H1 (cell line): ENCODE results near the gene PLEKHA5. TPM values are rescaled to one million over a fixed set of nuclear protein-coding genes. Genes with fewer than 3 reads are reported as not detected.

Experiments
- CTCF ChIA-PET: fragments of 300-600 bp; sonication (Branson Sonifier 250); formaldehyde crosslinking; loops from one replicate; lab custom pipeline; 2021; ENCODE audit not compliant: partially characterized antibody; lab: Charles Lee
- POLR2A ChIA-PET: fragments of 300-600 bp; sonication (Branson Sonifier 250); formaldehyde crosslinking; loops from one replicate; lab custom pipeline; 2021; ENCODE audit warnings: inconsistent platforms; ENCODE audit not compliant: partially characterized antibody; lab: Charles Lee
- DNase-seq, 2 experiments: peaks; one replicate each; pipeline versions ENCODE4 v3.0.0 to v3.0.0-alpha.2; 2010 to 2022; ENCODE audit warnings: low spot score in 2 of 2, low read depth in 1 of 2, mixed read lengths in 1 of 2
- FAIRE-seq: peaks from 2 replicates; lab custom pipeline; 2011; peaks lifted over from hg19 to GRCh38; lab: Jason Lieb, UNC
- H2AFZ ChIP-seq: 2 replicates; pipeline ENCODE4 v1.8.1; 2012; ENCODE audit warnings: low read length, inconsistent platforms
- H2AK5ac ChIP-seq: 2 replicates; pipeline ENCODE4 v1.6.1; 2013; ENCODE audit warnings: low read depth, low read length
- H2BK120ac ChIP-seq: replicated peaks from 2 replicates; pipeline ENCODE3; 2013; ENCODE audit warnings: low read depth, low read length, inconsistent platforms
- H2BK12ac ChIP-seq: 2 replicates; pipeline ENCODE4 v1.6.1; 2013; ENCODE audit warnings: low read depth, low read length
- H2BK15ac ChIP-seq: 2 replicates; pipeline ENCODE4 v1.6.1; 2013; ENCODE audit warnings: low read length
- H2BK20ac ChIP-seq: 2 replicates; pipeline ENCODE4 v1.6.1; 2013; ENCODE audit warnings: low read length
- H2BK5ac ChIP-seq: 2 replicates; pipeline ENCODE4 v1.6.1; 2013; ENCODE audit warnings: low read depth, low read length
- H3K14ac ChIP-seq: 2 replicates; pipeline ENCODE4 v1.6.1; 2013; ENCODE audit warnings: inconsistent platforms; ENCODE audit not compliant: insufficient read length
- H3K18ac ChIP-seq: 2 replicates; pipeline ENCODE4 v1.6.1; 2013; ENCODE audit warnings: low read length; ENCODE audit errors: extremely low read depth
- H3K23ac ChIP-seq: 2 replicates; pipeline ENCODE4 v1.6.1; 2013; ENCODE audit warnings: inconsistent platforms; ENCODE audit not compliant: insufficient read length
- H3K23me2 ChIP-seq: 2 replicates; pipeline ENCODE4 v1.6.1; 2013; ENCODE audit warnings: low read depth, low read length
- H3K27ac ChIP-seq: 2 replicates; pipeline ENCODE4 v1.6.1; 2011; ENCODE audit warnings: low read depth, low read length, inconsistent platforms
- H3K27me3 ChIP-seq, 4 experiments: replicated peaks in 1 of 4; 1 replicate in 1 of 4; 2 replicates in 3 of 4; pipeline versions ENCODE4 v1.6.1 to v1.8.1; 2011 to 2013; ENCODE audit warnings: low read length in 3 of 4, mild to moderate bottlenecking in 3 of 4, inconsistent platforms in 2 of 4, mixed read lengths in 2 of 4, moderate library complexity in 1 of 4; ENCODE audit not compliant: control insufficient read depth in 3 of 4, insufficient read depth in 3 of 4; ENCODE audit errors: extremely low read depth in 1 of 4
- H3K36me3 ChIP-seq, 4 experiments: 2 replicates each; pipeline versions ENCODE4 v1.6.1 to v1.8.1; 2011 to 2013; ENCODE audit warnings: mild to moderate bottlenecking in 4 of 4, low read length in 3 of 4, moderate library complexity in 2 of 4, control low read depth in 1 of 4, inconsistent platforms in 1 of 4; ENCODE audit not compliant: insufficient read depth in 4 of 4, control insufficient read depth in 2 of 4
- H3K4ac ChIP-seq: replicated peaks from 2 replicates; pipeline ENCODE3; 2013; ENCODE audit warnings: low read length, low read depth, mixed read lengths, inconsistent platforms; ENCODE audit not compliant: insufficient read length
- H3K4me1 ChIP-seq, 4 experiments: replicated peaks in 1 of 4; 1 replicate in 1 of 4; 2 replicates in 3 of 4; pipeline versions ENCODE4 v1.6.1 to v1.8.1; 2011 to 2013; ENCODE audit warnings: low read length in 3 of 4, inconsistent platforms in 2 of 4, mixed read lengths in 1 of 4; ENCODE audit not compliant: insufficient read depth in 4 of 4, control insufficient read depth in 3 of 4
- H3K4me2 ChIP-seq, 2 experiments: 2 replicates each; pipeline versions ENCODE4 v1.6.1 to v1.8.1; 2011 to 2013; ENCODE audit warnings: low read depth in 2 of 2, low read length in 2 of 2, control low read depth in 1 of 2, inconsistent platforms in 1 of 2, mild to moderate bottlenecking in 1 of 2; ENCODE audit not compliant: insufficient read depth in 1 of 2
- H3K4me3 ChIP-seq, 4 experiments: fragments of 200-600, 300-600 bp in 1 of 4; sonication (generic), shearing (Covaris generic), sonication (Bioruptor Twin) in 1 of 4; 2 replicates each; pipeline versions ENCODE4 v1.5.1 to v1.8.1; 2011 to 2016; ENCODE audit warnings: low read length in 4 of 4, low read depth in 3 of 4, control low read depth in 2 of 4, inconsistent platforms in 2 of 4, mild to moderate bottlenecking in 2 of 4, mixed read lengths in 1 of 4, moderate library complexity in 1 of 4; ENCODE audit not compliant: insufficient read depth in 2 of 4; ENCODE audit errors: extremely low read depth in 1 of 4
- H3K56ac ChIP-seq: replicated peaks from 2 replicates; pipeline ENCODE3; 2013; ENCODE audit warnings: low read depth, mild to moderate bottlenecking, mixed read lengths, low read length, inconsistent platforms; ENCODE audit not compliant: insufficient read length
- H3K79me1 ChIP-seq: 2 replicates; pipeline ENCODE4 v1.6.1; 2013; ENCODE audit warnings: low read depth, low read length, control low read depth
- H3K79me2 ChIP-seq, 2 experiments: 2 replicates each; pipeline versions ENCODE4 v1.6.1 to v1.8.1; 2012 to 2013; ENCODE audit warnings: low read length in 2 of 2, mild to moderate bottlenecking in 2 of 2, inconsistent platforms in 1 of 2; ENCODE audit not compliant: insufficient read depth in 2 of 2, control insufficient read depth in 1 of 2
- H3K9ac ChIP-seq, 4 experiments: replicated peaks in 1 of 4; 1 replicate in 1 of 4; 2 replicates in 3 of 4; pipeline versions ENCODE4 v1.6.1 to v1.8.1; 2011 to 2013; ENCODE audit warnings: low read depth in 3 of 4, low read length in 3 of 4, control low read depth in 2 of 4, mild to moderate bottlenecking in 2 of 4, moderate library complexity in 2 of 4, inconsistent platforms in 1 of 4; ENCODE audit errors: extremely low read depth in 1 of 4
- H3K9me3 ChIP-seq, 2 experiments: 2 replicates each; pipeline versions ENCODE4 v1.6.1 to v1.8.1; 2012 to 2013; ENCODE audit warnings: mild to moderate bottlenecking in 2 of 2, moderate library complexity in 2 of 2, control low read depth in 1 of 2, inconsistent platforms in 1 of 2, low read depth in 1 of 2, low read length in 1 of 2, mixed read lengths in 1 of 2; ENCODE audit not compliant: insufficient read depth in 2 of 2
- H4K20me1 ChIP-seq, 2 experiments: replicated peaks in 1 of 2; 2 replicates each; pipeline versions ENCODE3 to v1.8.1; 2011 to 2013; ENCODE audit warnings: inconsistent platforms in 2 of 2, low read length in 2 of 2, mild to moderate bottlenecking in 1 of 2; ENCODE audit not compliant: insufficient read depth in 2 of 2, control insufficient read depth in 1 of 2
- H4K5ac ChIP-seq: 2 replicates; pipeline ENCODE4 v1.6.1; 2013; ENCODE audit warnings: low read length, low read depth, mixed read lengths, inconsistent platforms; ENCODE audit not compliant: insufficient read length
- H4K8ac ChIP-seq: 2 replicates; pipeline ENCODE4 v1.8.0; 2013; ENCODE audit warnings: mild to moderate bottlenecking, moderate library complexity, low read length, inconsistent platforms; ENCODE audit not compliant: insufficient read depth; ENCODE audit errors: extremely low read depth
- H4K91ac ChIP-seq: replicated peaks from 2 replicates; pipeline ENCODE3; 2013; ENCODE audit warnings: low read length, mixed read lengths, inconsistent platforms; ENCODE audit not compliant: insufficient read length
- CEBPB ChIP-seq: IDR thresholded peaks from 2 replicates; pipeline ENCODE4 v1.6.1; 2012; ENCODE audit warnings: low read depth, low read length
- CHD2 ChIP-seq: IDR thresholded peaks from 2 replicates; pipeline ENCODE4 v1.6.1; 2012; ENCODE audit warnings: low read length, improper control_type of control experiment
- CREB1 ChIP-seq: IDR thresholded peaks from 2 replicates; pipeline ENCODE4 v1.6.1; 2012; ENCODE audit warnings: inconsistent platforms
- HDAC6 ChIP-seq: IDR thresholded peaks from one replicate; pipeline ENCODE4 v1.7.1; 2012; ENCODE audit warnings: low read depth, mild to moderate bottlenecking, inconsistent platforms, low read length, moderate library complexity
- POLR2AphosphoS5 ChIP-seq: IDR thresholded peaks from 2 replicates; pipeline ENCODE4 v1.6.1; 2011; ENCODE audit warnings: low read depth, low read length
- POU5F1 ChIP-seq: IDR thresholded peaks from 2 replicates; pipeline ENCODE4 v1.6.1; 2011; ENCODE audit warnings: low read depth, mild to moderate bottlenecking, low read length, moderate library complexity
- RNF2 ChIP-seq: fragments of 200-900, 300-1000 bp; sonication (generic); IDR thresholded peaks from 2 replicates; pipeline ENCODE4 v1.7.1; 2016; ENCODE audit warnings: borderline replicate concordance, low read depth, mild to moderate bottlenecking, antibody characterized with exemption, low read length; ENCODE audit not compliant: poor library complexity, severe bottlenecking; ENCODE audit errors: missing control alignments
- RXRA ChIP-seq: IDR thresholded peaks from 2 replicates; pipeline ENCODE4 v1.6.1; 2011; ENCODE audit warnings: low read depth, mild to moderate bottlenecking, low read length, moderate library complexity; ENCODE audit not compliant: insufficient read depth
- SAP30 ChIP-seq: fragments of 300-600 bp; sonication (generic); IDR thresholded peaks from 2 replicates; pipeline ENCODE4 v1.7.1; 2012; ENCODE audit warnings: low read length, moderate library complexity, mild to moderate bottlenecking, inconsistent platforms; ENCODE audit not compliant: insufficient read depth, insufficient replicate concordance
- SIN3A ChIP-seq, 2 experiments: IDR thresholded peaks in 1 of 2; conservative IDR thresholded peaks in 1 of 2; 2 replicates each; pipeline ENCODE4 v1.6.1; 2011 to 2012; ENCODE audit warnings: low read length in 2 of 2, improper control_type of control experiment in 1 of 2, low read depth in 1 of 2, mild to moderate bottlenecking in 1 of 2
- SP2 ChIP-seq: IDR thresholded peaks from 2 replicates; pipeline ENCODE4 v1.6.1; 2012; ENCODE audit warnings: mild to moderate bottlenecking, low read length, inconsistent platforms
- SRF ChIP-seq: IDR thresholded peaks from 2 replicates; pipeline ENCODE4 v1.6.1; 2011; ENCODE audit warnings: mild to moderate bottlenecking, low read depth, low read length, moderate library complexity
- WGBS, 2 experiments: shearing (Covaris generic) in 1 of 2; methylation state at CpG; one replicate each; pipeline versions ENCODE4 v1.1.6 to v1.1.7; 2013 to 2015; ENCODE audit warnings: low lambda C conversion rate in 2 of 2, mixed read lengths in 2 of 2, inconsistent platforms in 1 of 2, low coverage in 1 of 2, missing lambda C conversion rate in 1 of 2; ENCODE audit not compliant: insufficient replicate concordance in 2 of 2, insufficient coverage in 1 of 2, insufficient read length in 1 of 2; ENCODE audit errors: extremely low coverage in 1 of 2, missing lambda C conversion rate in 1 of 2; 5-methylcytosine and 5-hydroxymethylcytosine counted together
- polyA plus RNA-seq, 7 experiments: library from polyadenylated mRNA; depleted of rRNA in 3 of 7; stranded (reverse) in 5 of 7; unstranded in 2 of 7; fragments of >200 nt in 5 of 7; fragments of 200-250 nt in 2 of 7; gene quantifications; 1 replicate in 5 of 7; 2 replicates in 1 of 7; 4 replicates in 1 of 7; pipeline versions ENCODE4 v1.2.1 to v1.2.3, GENCODE V29; 2011 to 2013; ENCODE audit warnings: missing spikeins in 2 of 7, mixed read lengths in 2 of 7
- total RNA-seq: library from RNA; stranded (reverse); fragmentation: NEBNext Ultra II Directional; extraction: Animal tissue kit (Norgen Biotek cat#: 25700); gene quantifications from 2 replicates; pipeline ENCODE4 v1.2.1, GENCODE V29; 2021

PLEKHA5 gene
- total and polyA plus RNA-seq, 2 of the 8 experiments (the other 6 are each of a cell fraction or from before 2014, with no cell fraction given), result 17.2 to 66.1 TPM

DNA sequence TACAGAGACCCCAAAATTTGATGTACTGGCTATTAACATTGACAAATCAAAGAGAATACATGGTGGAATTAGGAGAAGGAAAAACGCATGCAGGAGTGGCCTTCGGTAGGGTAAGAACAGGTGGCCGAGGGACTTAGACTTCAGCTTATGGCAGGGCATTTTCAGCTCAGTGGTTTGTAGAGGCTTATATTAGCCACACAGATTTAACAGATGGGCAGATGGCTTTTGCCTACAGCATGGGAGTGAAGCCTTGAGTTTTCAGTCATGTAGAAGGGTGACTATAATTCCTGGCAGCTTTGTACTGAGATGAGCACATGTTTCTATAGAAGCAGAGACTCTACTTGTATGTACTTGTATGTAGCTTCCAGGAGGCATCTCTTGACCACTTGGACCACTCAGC, 40.9 kb upstream of the PLEKHA5 start:
- Histone ChIP-seq H3K9me3 (peaks cover 0 to 2% of the 10 kb centered on the region in 2 experiments; a peak in 1 of 4 replicates), H2BK12ac (no peak overlapping the region), H3K23ac (no peak overlapping the region), H3K4me2 (no peak overlapping the region), H2BK120ac (no peak overlapping the region), H4K5ac (no peak overlapping the region), H4K8ac (no peak overlapping the region), H3K23me2 (no peaks in the 10 kb centered on the region), H2AK5ac (no peak overlapping the region), H3K4me1 (no peaks in the 10 kb centered on the region), H3K4ac (no peak overlapping the region), H3K79me2 (no peaks in the 10 kb centered on the region), H4K91ac (no peak overlapping the region), H3K14ac (no peak overlapping the region), H2AFZ (no peak overlapping the region), H3K36me3 (no peaks in the 10 kb centered on the region), H3K56ac (no peak overlapping the region), H2BK20ac (no peak overlapping the region), H3K27ac (no peak overlapping the region), H3K79me1 (no peaks in the 10 kb centered on the region), H3K18ac (no peak overlapping the region), H3K9ac (no peak overlapping the region), H2BK5ac (no peak overlapping the region), H4K20me1 (no peaks in the 10 kb centered on the region), H3K4me3 (no peak overlapping the region), H3K27me3 (no peaks in the 10 kb centered on the region), H2BK15ac (no peak overlapping the region)
- TF ChIP-seq CEBPB (no peak), SP2 (no peak), POLR2AphosphoS5 (no peak), CHD2 (no peak), SAP30 (no peak), POU5F1 (no peak), RXRA (no peak), RNF2 (no peak), CREB1 (no peak), SRF (no peak), SIN3A (conservative IDR thresholded peaks at IDR 0.05 in 1 of 2, IDR thresholded peaks at IDR 0.05 in 1 of 2; ENCODE audit: low read depth in 1 of 2, low read length in 2 of 2) (no peak), HDAC6 (no peak)
- FAIRE-seq, result no peak
- ChIA-PET POLR2A (no interaction called here), CTCF (interaction anchor here (1.2 kb wide), 1 partner anchor 14 kb away, joined by 6 read pairs; no protein-coding TSS in a partner anchor)
- DNase-seq, result no peak
- WGBS, 2 experiments, result 87% methylated on average over 3 of the region's 3 CpGs; no CpG with 5 or more reads in 1 of the 2 experiments
